OCI-LY7 (cell line): ENCODE results near the gene ATPAF1. TPM values are rescaled to one million over a fixed set of nuclear protein-coding genes. Genes with fewer than 3 reads are reported as not detected.

Source experiments
- BruUV-seq: library from RNA; stranded (reverse); fragments of 400-500 nt; replicated peaks from 2 replicates; lab custom pipeline; 2021; lab: Mats Ljungman, UMichigan
- CTCF ChIA-PET: fragments of 300-600 bp; sonication (Branson Sonifier 250); formaldehyde crosslinking; loops from one replicate; lab custom pipeline; 2022; ENCODE audit warnings: antibody characterized with exemption; ENCODE audit not compliant: unreplicated experiment; lab: Charles Lee
- POLR2A ChIA-PET: fragments of 300-600 bp; sonication (Branson Sonifier 250); formaldehyde crosslinking; loops from one replicate; lab custom pipeline; 2022; ENCODE audit warnings: antibody characterized with exemption; lab: Charles Lee
- DNase-seq: peaks from one replicate; pipeline ENCODE4 v3.0.0-alpha.2; 2015; ENCODE audit warnings: low spot score
- H2AFZ ChIP-seq: fragments of 200-600 bp; sonication (generic), shearing (Covaris generic); 2 replicates; pipeline ENCODE4 v1.6.1; 2014; ENCODE audit warnings: mild to moderate bottlenecking, antibody characterized with exemption, low read length, moderate library complexity
- H3K27ac ChIP-seq: fragments of 200-600 bp; sonication (generic); 2 replicates; pipeline ENCODE4 v1.5.1; 2014; ENCODE audit warnings: mixed run types, low read depth, mild to moderate bottlenecking, moderate library complexity, low read length, inconsistent platforms; ENCODE audit not compliant: poor library complexity, severe bottlenecking
- H3K36me3 ChIP-seq: fragments of 200-600 bp; sonication (generic); 2 replicates; pipeline ENCODE4 v1.6.1; 2014; ENCODE audit warnings: mild to moderate bottlenecking, antibody characterized with exemption, low read length, moderate library complexity, mixed read lengths; ENCODE audit not compliant: insufficient read depth
- H3K4me1 ChIP-seq: fragments of 200-600 bp; sonication (generic); 2 replicates; pipeline ENCODE4 v1.5.1; 2014; ENCODE audit warnings: mild to moderate bottlenecking, low read length; ENCODE audit not compliant: insufficient read depth, poor library complexity, severe bottlenecking
- H3K4me2 ChIP-seq: fragments of 200-600 bp; sonication (generic); 2 replicates; pipeline ENCODE4 v1.6.1; 2014; ENCODE audit warnings: mild to moderate bottlenecking, low read length
- H3K4me3 ChIP-seq: fragments of 200-600 bp; sonication (generic); 2 replicates; pipeline ENCODE4 v1.5.1; 2014; ENCODE audit warnings: mild to moderate bottlenecking, low read depth, low read length; ENCODE audit not compliant: poor library complexity, severe bottlenecking
- H3K79me2 ChIP-seq: fragments of 200-600 bp; sonication (generic); 2 replicates; pipeline ENCODE4 v1.6.1; 2016; ENCODE audit warnings: low read depth, mild to moderate bottlenecking, low read length, moderate library complexity, mixed read lengths; ENCODE audit not compliant: insufficient read depth
- H3K9me2 ChIP-seq: fragments of 200-600 bp; sonication (generic); 2 replicates; pipeline ENCODE4 v1.6.1; 2016; ENCODE audit warnings: mild to moderate bottlenecking, low read length, mixed read lengths; ENCODE audit not compliant: insufficient read depth
- H3K9me3 ChIP-seq: fragments of 200-600 bp; sonication (generic); 2 replicates; pipeline ENCODE4 v1.6.1; 2014; ENCODE audit warnings: mild to moderate bottlenecking, mixed run types, low read length, mixed read lengths
- H4K20me1 ChIP-seq: fragments of 200-600 bp; sonication (generic); 2 replicates; pipeline ENCODE4 v1.6.1; 2014; ENCODE audit warnings: mild to moderate bottlenecking, antibody characterized with exemption, low read length, moderate library complexity, mixed read lengths; ENCODE audit not compliant: insufficient read depth
- CTCF ChIP-seq: fragments of 200-600 bp; sonication (generic); conservative IDR thresholded peaks from 2 replicates; pipeline ENCODE4 v1.5.1; 2014; ENCODE audit warnings: mild to moderate bottlenecking, antibody characterized with exemption, low read length, moderate library complexity, mixed read lengths
- EZH2phosphoT487 ChIP-seq: fragments of 200-600 bp; sonication (generic); IDR thresholded peaks from 2 replicates; pipeline ENCODE4 v1.6.1; 2018; ENCODE audit warnings: low read depth, borderline replicate concordance, mild to moderate bottlenecking, mixed run types, antibody characterized with exemption, low read length, moderate library complexity, mixed read lengths
- intact Hi-C: fragments of 100-400 bp; cut with micrococcal nuclease; formaldehyde crosslinking; loops from one replicate; pipeline ENCODE4 v1.10.0; 2022; ENCODE audit not compliant: unreplicated experiment
- total RNA-seq, 2 experiments: library from RNA; depleted of rRNA in 1 of 2; stranded (reverse); fragments of >200 nt in 1 of 2; shearing (Covaris generic) in 1 of 2; gene quantifications; 2 replicates each; pipeline ENCODE4 v1.2.3, GENCODE V29; 2014 to 2022

ATPAF1 gene
- total RNA-seq, 2 experiments from 2014 or later: 32.3 to 38.3 TPM

GRCh38 chr1:46606255-46606965, 61.8 kb downstream of the ATPAF1 start:
- ChIA-PET POLR2A (interaction anchor here (1.1 to 5.6 kb wide), 3 partner anchors 10 to 128 kb away, joined by 3 to 62 read pairs (median 4); partner anchors contain the start of gene MOB3C), CTCF (no interaction called here)
- TF ChIP-seq EZH2phosphoT487 (no peak), CTCF (no peak)
- H3K4me1 ChIP-seq: peaks cover 12% of the 10 kb centered on the region
- H4K20me1 ChIP-seq: no peaks in the 10 kb centered on the region
- no peak overlapping the region for H3K4me2 ChIP-seq
- H3K9me2 ChIP-seq: no peaks in the 10 kb centered on the region
- no peaks in the 10 kb centered on the region for H3K36me3 ChIP-seq
- DNase-seq: no peak
- no TSS peak for BruUV-seq
- no peaks in the 10 kb centered on the region for H3K9me3 ChIP-seq
- H3K27ac ChIP-seq: no peak overlapping the region
- H2AFZ ChIP-seq: no peak overlapping the region
- intact Hi-C loops: no loop called here
- H3K79me2 ChIP-seq: no peaks in the 10 kb centered on the region
- H3K4me3 ChIP-seq: no peak overlapping the region

GRCh38 chr1:46605232-46605631, 62.9 kb downstream of the ATPAF1 start:
- H3K4me3 ChIP-seq: peak overlapping the region; percentile 79
- CTCF ChIA-PET: no interaction called here
- POLR2A ChIA-PET: interaction anchor here (1.0 to 5.6 kb wide), 6 partner anchors 9 to 127 kb away, joined by 3 to 62 read pairs (median 6); partner anchors contain the start of genes ATPAF1 and MOB3C

More at GRCh38 chr1:46605232-46605631, 62.9 kb downstream of the ATPAF1 start:
- TF ChIP-seq CTCF (no peak), EZH2phosphoT487 (no peak)
- no peaks in the 10 kb centered on the region for H3K9me2 ChIP-seq
- H3K4me2 ChIP-seq: peak overlapping the region; percentile 87; the same call in 1 of the 2 replicates
- H2AFZ ChIP-seq: no peak overlapping the region
- no peaks in the 10 kb centered on the region for H3K9me3 ChIP-seq
- no peaks in the 10 kb centered on the region for H3K79me2 ChIP-seq
- no peaks in the 10 kb centered on the region for H4K20me1 ChIP-seq
- BruUV-seq: no TSS peak
- intact Hi-C loops: no loop called here
- no peak for DNase-seq
- H3K27ac ChIP-seq: no peak overlapping the region
- H3K36me3 ChIP-seq: no peaks in the 10 kb centered on the region
- H3K4me1 ChIP-seq: peaks cover 12% of the 10 kb centered on the region
